ENCODE data around the gene PTHLH.

PTHLH gene

DNA sequence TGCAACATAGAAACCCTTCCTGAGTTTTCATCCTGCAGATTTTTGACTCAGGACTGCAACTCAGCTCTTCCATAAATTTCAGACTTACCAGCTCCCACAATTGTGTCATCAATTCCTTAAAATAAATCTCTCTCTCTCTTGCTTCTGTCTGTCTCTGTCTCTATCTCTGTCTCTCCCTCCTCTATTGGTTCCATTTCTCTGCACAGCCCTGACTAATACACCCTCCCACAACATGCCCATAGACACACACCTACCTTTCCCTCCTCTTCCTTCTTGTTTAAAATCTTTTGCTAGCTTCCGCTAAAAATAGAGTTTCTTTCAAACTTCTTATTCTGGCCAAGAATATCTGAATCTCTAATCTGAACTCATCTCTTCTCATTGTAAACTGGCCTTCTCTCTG lies 22.9 kb upstream of the PTHLH start:
- no peak overlapping the region for H3K4me3 ChIP-seq (ENCODE audit: low read length)
- no peaks in the 10 kb centered on the region for H3K36me3 ChIP-seq (ENCODE audit: control insufficient read depth, insufficient read depth, low read length)
- no peak overlapping the region for H3K9ac ChIP-seq (ENCODE audit: low read length)
- H3K27ac ChIP-seq (ENCODE audit: low read depth, low read length) = no peak overlapping the region
- no peaks in the 10 kb centered on the region for H3K4me1 ChIP-seq (ENCODE audit: control insufficient read depth, insufficient read depth, low read length)
- H3K27me3 ChIP-seq (ENCODE audit: control insufficient read depth, insufficient read depth, low read length) = no peaks in the 10 kb centered on the region

GRCh38 chr12:27988594-27989233 lies 16.2 kb upstream of the PTHLH start:
- no peak overlapping the region for H3K27ac ChIP-seq (ENCODE audit: low read depth, low read length)

DNA sequence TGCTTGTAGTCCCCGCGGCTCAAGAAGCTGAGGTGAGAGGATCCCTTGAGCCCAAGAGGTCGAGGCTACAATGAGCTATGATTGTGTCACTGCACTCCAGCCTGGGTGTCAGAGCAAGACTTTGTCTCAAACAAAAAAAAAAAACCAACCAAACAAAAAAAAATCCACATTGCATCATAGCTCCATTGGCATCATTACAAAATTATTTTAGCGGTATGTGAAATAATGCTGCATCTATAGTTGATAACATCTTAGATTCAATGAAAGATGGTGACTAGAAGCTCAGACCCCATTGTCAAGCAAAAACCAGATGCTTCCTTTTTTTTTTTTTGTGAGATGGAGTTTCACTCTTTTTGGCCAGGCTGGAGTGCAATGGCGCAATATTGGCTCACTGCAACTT lies 14.8 kb upstream of the PTHLH start:
- H3K27ac ChIP-seq (ENCODE audit: low read depth, low read length) = no peak overlapping the region
- no peaks in the 10 kb centered on the region for H3K36me3 ChIP-seq (ENCODE audit: control insufficient read depth, insufficient read depth, low read length)
- no peak overlapping the region for H3K4me3 ChIP-seq (ENCODE audit: low read length)
- no peaks in the 10 kb centered on the region for H3K27me3 ChIP-seq (ENCODE audit: control insufficient read depth, insufficient read depth, low read length)
- no peak overlapping the region for H3K9ac ChIP-seq (ENCODE audit: low read length)
- H3K4me1 ChIP-seq (ENCODE audit: control insufficient read depth, insufficient read depth, low read length) = no peaks in the 10 kb centered on the region

More at GRCh38 chr12:27988594-27989233, 16.2 kb upstream of the PTHLH start:
- Histone ChIP-seq H3K36me3 (ENCODE audit: control insufficient read depth, insufficient read depth, low read length) (no peaks in the 10 kb centered on the region), H3K27me3 (ENCODE audit: control insufficient read depth, insufficient read depth, low read length) (no peaks in the 10 kb centered on the region), H3K4me3 (ENCODE audit: low read length) (no peak overlapping the region), H3K4me1 (ENCODE audit: control insufficient read depth, insufficient read depth, low read length) (no peaks in the 10 kb centered on the region), H3K9ac (ENCODE audit: low read length) (no peak overlapping the region)

DNA sequence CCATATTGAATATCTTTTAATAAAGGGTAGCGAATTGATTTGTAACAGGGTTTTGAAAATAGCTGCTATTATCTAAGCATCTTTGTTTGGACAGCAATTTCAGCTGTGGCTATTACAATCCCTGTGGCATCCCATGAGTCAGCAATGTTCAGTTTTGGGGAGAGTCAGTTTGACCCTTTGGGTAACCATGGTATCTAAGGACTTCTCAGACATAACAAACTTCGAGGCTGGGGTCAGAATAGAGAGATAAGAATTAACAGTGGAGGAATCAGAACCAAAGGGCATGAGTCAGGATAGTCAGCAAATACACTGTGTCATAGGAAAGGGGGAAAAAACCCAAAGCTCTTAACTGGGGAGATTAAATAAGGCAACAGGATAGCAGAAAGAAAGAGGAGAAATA lies 11.7 kb upstream of the PTHLH start:
- Histone ChIP-seq H3K4me1 (ENCODE audit: control insufficient read depth, insufficient read depth, low read length) (no peaks in the 10 kb centered on the region), H3K36me3 (ENCODE audit: control insufficient read depth, insufficient read depth, low read length) (no peaks in the 10 kb centered on the region), H3K27me3 (ENCODE audit: control insufficient read depth, insufficient read depth, low read length) (no peaks in the 10 kb centered on the region), H3K4me3 (ENCODE audit: low read length) (no peak overlapping the region), H3K9ac (ENCODE audit: low read length) (no peak overlapping the region), H3K27ac (ENCODE audit: low read depth, low read length) (no peak overlapping the region)

DNA sequence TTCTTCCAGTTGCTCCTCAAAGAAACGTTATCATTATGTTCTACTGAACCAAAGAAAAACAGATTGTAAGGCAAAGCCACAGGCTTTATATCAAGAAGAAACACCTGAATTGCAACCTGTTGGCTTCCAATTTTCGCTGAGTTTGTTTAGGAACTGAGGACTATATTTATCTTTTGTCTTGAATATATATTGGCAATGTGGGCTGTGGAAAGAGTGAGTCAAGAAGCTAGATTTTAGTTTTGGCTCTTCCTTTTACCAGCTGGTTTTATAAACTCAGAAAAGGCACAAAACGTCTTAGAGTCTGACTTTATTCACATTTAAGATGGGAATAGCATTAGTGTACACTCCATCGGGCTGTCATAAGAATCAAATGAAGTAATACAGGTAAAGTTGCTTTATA lies 10.4 kb upstream of the PTHLH start:
- Histone ChIP-seq H3K27me3 (ENCODE audit: control insufficient read depth, insufficient read depth, low read length) (no peaks in the 10 kb centered on the region), H3K9ac (ENCODE audit: low read length) (no peak overlapping the region), H3K27ac (ENCODE audit: low read depth, low read length) (no peak overlapping the region), H3K4me1 (ENCODE audit: control insufficient read depth, insufficient read depth, low read length) (no peaks in the 10 kb centered on the region), H3K4me3 (ENCODE audit: low read length) (no peak overlapping the region), H3K36me3 (ENCODE audit: control insufficient read depth, insufficient read depth, low read length) (no peaks in the 10 kb centered on the region)

DNA sequence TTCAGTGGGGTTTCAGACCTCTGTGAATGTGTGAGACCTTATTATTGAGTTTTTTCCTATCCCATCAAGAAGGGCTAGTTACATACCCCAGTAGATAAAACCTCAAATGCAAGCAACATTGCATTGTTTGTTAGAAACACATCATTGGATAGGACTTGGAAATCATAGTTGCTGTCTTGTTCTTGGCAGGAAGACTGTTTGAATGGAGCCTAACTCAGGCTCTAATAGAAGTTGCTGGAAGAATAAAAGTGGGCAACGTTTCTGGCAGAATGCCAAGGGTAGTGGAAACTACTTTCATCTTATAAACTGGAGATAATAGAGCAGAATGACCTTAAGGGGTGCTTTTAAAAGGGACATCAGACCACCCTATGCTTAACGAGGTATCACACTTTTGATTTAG lies 9.9 kb upstream of the PTHLH start:
- no peaks in the 10 kb centered on the region for H3K27me3 ChIP-seq (ENCODE audit: control insufficient read depth, insufficient read depth, low read length)
- H3K4me3 ChIP-seq (ENCODE audit: low read length) = no peak overlapping the region
- H3K9ac ChIP-seq (ENCODE audit: low read length) = no peak overlapping the region
- no peaks in the 10 kb centered on the region for H3K36me3 ChIP-seq (ENCODE audit: control insufficient read depth, insufficient read depth, low read length)
- H3K4me1 ChIP-seq (ENCODE audit: control insufficient read depth, insufficient read depth, low read length) = no peaks in the 10 kb centered on the region
- no peak overlapping the region for H3K27ac ChIP-seq (ENCODE audit: low read depth, low read length)

GRCh38 chr12:27981874-27982273 lies 9.3 kb upstream of the PTHLH start:
- no peak overlapping the region for H3K4me3 ChIP-seq (ENCODE audit: low read length)
- H3K9ac ChIP-seq (ENCODE audit: low read length) = no peak overlapping the region
- H3K27me3 ChIP-seq (ENCODE audit: control insufficient read depth, insufficient read depth, low read length) = no peaks in the 10 kb centered on the region
- H3K4me1 ChIP-seq (ENCODE audit: control insufficient read depth, insufficient read depth, low read length) = no peaks in the 10 kb centered on the region
- H3K36me3 ChIP-seq (ENCODE audit: control insufficient read depth, insufficient read depth, low read length) = no peaks in the 10 kb centered on the region
- no peak overlapping the region for H3K27ac ChIP-seq (ENCODE audit: low read depth, low read length)

GRCh38 chr12:27979145-27979544 lies 6.6 kb upstream of the PTHLH start:
- Histone ChIP-seq H3K27ac (ENCODE audit: low read depth, low read length) (no peak overlapping the region), H3K4me3 (ENCODE audit: low read length) (no peak overlapping the region), H3K9ac (ENCODE audit: low read length) (no peak overlapping the region), H3K36me3 (ENCODE audit: control insufficient read depth, insufficient read depth, low read length) (no peaks in the 10 kb centered on the region), H3K27me3 (ENCODE audit: control insufficient read depth, insufficient read depth, low read length) (peaks cover 9% of the 10 kb centered on the region), H3K4me1 (ENCODE audit: control insufficient read depth, insufficient read depth, low read length) (no peaks in the 10 kb centered on the region)

- Histone ChIP-seq H3K27me3 (ENCODE audit: control insufficient read depth, insufficient read depth, low read length) (peaks cover 12% of the 10 kb centered on the region), H3K36me3 (ENCODE audit: control insufficient read depth, insufficient read depth, low read length) (no peaks in the 10 kb centered on the region), H3K9ac (ENCODE audit: low read length) (no peak overlapping the region), H3K4me3 (ENCODE audit: low read length) (peak overlapping the region; percentile 22), H3K4me1 (ENCODE audit: control insufficient read depth, insufficient read depth, low read length) (no peaks in the 10 kb centered on the region), H3K27ac (ENCODE audit: low read depth, low read length) (no peak overlapping the region)
These were observed 2.9 kb upstream of the PTHLH start for GRCh38 chr12:27975222-27976136.

- Histone ChIP-seq H3K27me3 (ENCODE audit: control insufficient read depth, insufficient read depth, low read length) (peaks cover 12% of the 10 kb centered on the region), H3K27ac (ENCODE audit: low read depth, low read length) (no peak overlapping the region), H3K4me3 (ENCODE audit: low read length) (peak overlapping the region; percentile 22), H3K9ac (ENCODE audit: low read length) (no peak overlapping the region), H3K4me1 (ENCODE audit: control insufficient read depth, insufficient read depth, low read length) (no peaks in the 10 kb centered on the region), H3K36me3 (ENCODE audit: control insufficient read depth, insufficient read depth, low read length) (no peaks in the 10 kb centered on the region)
These were observed 2.2 kb upstream of the PTHLH start for GRCh38 chr12:27974735-27975221.

- Histone ChIP-seq H3K4me3 (ENCODE audit: low read length) (no peak overlapping the region), H3K36me3 (ENCODE audit: control insufficient read depth, insufficient read depth, low read length) (no peaks in the 10 kb centered on the region), H3K4me1 (ENCODE audit: control insufficient read depth, insufficient read depth, low read length) (no peaks in the 10 kb centered on the region), H3K27ac (ENCODE audit: low read depth, low read length) (no peak overlapping the region), H3K9ac (ENCODE audit: low read length) (no peak overlapping the region), H3K27me3 (ENCODE audit: control insufficient read depth, insufficient read depth, low read length) (peaks cover 15% of the 10 kb centered on the region)
These were observed 956 bp upstream of the PTHLH start for GRCh38 chr12:27973487-27973890.

DNA sequence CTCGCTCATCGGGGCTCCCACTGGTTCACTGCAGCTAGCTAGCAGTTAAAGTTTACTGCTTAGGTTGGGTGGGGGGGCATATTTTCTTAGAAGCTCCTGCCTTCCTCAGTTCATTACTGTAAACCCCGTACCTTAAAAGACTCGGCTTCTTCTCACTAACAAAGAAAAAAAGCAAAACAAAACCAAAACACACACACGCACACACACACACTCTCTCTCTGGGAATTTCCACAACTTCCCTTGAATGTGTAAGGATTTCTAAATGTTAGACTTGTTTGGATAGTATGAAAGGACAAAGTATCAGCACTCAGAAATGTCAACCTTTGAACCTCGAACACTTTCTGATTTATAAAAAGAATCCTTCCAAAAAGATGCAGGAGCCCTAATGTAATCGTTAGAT lies 927 bp downstream of the PTHLH start:
- H3K4me3 ChIP-seq (ENCODE audit: low read length) = peak overlapping the region; percentile 65
- no peak overlapping the region for H3K9ac ChIP-seq (ENCODE audit: low read length)
- no peaks in the 10 kb centered on the region for H3K4me1 ChIP-seq (ENCODE audit: control insufficient read depth, insufficient read depth, low read length)
- H3K36me3 ChIP-seq (ENCODE audit: control insufficient read depth, insufficient read depth, low read length) = no peaks in the 10 kb centered on the region
- H3K27me3 ChIP-seq (ENCODE audit: control insufficient read depth, insufficient read depth, low read length) = peaks cover 15% of the 10 kb centered on the region
- no peak overlapping the region for H3K27ac ChIP-seq (ENCODE audit: low read depth, low read length)
